ENCODE results near the gene TMX1.
A peak's percentile ranks its signal among the peaks of the same experiment; 100 is the strongest.

The TMX1 gene, protein sequence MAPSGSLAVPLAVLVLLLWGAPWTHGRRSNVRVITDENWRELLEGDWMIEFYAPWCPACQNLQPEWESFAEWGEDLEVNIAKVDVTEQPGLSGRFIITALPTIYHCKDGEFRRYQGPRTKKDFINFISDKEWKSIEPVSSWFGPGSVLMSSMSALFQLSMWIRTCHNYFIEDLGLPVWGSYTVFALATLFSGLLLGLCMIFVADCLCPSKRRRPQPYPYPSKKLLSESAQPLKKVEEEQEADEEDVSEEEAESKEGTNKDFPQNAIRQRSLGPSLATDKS

DNA sequence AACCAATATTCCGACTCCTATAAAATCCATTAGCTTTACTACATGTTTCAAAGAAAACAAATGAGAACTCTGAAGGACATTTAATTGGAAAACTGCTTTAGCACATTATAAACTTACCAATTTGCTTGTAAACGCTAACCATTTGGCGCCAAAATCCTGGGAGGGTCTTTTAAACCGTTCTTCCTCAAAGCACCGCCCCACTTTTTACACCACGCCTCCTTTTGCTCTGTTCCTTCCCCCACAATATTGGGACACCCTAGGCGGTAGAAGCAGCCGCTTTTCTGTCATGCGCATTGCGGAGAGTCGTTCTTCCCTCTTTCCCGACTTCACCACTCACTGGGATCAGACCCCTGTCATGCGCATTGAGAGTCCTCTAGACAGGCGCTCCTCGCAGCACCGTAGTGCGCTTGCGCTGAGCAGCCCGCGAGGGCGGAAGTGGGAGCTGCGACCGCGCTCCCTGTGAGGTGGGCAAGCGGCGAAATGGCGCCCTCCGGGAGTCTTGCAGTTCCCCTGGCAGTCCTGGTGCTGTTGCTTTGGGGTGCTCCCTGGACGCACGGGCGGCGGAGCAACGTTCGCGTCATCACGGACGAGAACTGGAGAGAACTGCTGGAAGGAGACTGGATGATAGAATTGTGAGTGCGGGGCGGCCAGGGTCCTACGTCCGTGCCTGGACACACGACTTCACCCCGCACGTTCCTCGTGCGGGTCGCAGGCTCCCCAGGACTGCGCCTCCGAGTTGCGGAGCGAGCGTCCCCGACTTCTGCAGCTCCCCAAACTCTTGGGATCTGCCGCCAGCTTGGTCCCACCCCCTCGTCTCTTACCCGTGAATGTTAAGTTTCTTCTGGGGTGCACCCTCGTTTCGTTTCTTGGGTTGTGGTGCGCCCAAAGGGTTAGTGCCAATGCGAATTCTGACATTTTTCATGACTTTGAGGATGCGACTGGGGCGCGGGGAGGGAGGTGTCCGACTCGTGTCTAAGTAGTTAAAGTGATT is at the start of gene TMX1:
TSS of gene TMX1 (plus strand) at position 435 of the 991 bp plus-strand sequence. CDS start at position 481, 46 bp downstream.
- peaks cover 14% of the 10 kb centered on the region for H3K36me3 ChIP-seq (ENCODE audit: low read length)
- peaks cover 8% of the 10 kb centered on the region; the same call in 1 of the 2 replicates for H4K20me1 ChIP-seq (ENCODE audit: low read depth, low read length)
- H3K27me3 ChIP-seq (ENCODE audit: low read length) = no peaks in the 10 kb centered on the region
- no peaks in the 10 kb centered on the region for H3K9me2 ChIP-seq (replicated peaks; ENCODE audit: insufficient read depth, low read length)
- H3K4me3 ChIP-seq (ENCODE audit: insufficient read depth, low read length, poor library complexity, severe bottlenecking) = peak within 1 kb of the TSS; percentile 77
- peak within 1 kb of the TSS; percentile 94 for H3K9ac ChIP-seq (ENCODE audit: low read length)
- peaks cover 51% of the 10 kb centered on the region for H3K79me2 ChIP-seq (ENCODE audit: insufficient read depth, low read length)
- TF ChIP-seq, protein P1, sequence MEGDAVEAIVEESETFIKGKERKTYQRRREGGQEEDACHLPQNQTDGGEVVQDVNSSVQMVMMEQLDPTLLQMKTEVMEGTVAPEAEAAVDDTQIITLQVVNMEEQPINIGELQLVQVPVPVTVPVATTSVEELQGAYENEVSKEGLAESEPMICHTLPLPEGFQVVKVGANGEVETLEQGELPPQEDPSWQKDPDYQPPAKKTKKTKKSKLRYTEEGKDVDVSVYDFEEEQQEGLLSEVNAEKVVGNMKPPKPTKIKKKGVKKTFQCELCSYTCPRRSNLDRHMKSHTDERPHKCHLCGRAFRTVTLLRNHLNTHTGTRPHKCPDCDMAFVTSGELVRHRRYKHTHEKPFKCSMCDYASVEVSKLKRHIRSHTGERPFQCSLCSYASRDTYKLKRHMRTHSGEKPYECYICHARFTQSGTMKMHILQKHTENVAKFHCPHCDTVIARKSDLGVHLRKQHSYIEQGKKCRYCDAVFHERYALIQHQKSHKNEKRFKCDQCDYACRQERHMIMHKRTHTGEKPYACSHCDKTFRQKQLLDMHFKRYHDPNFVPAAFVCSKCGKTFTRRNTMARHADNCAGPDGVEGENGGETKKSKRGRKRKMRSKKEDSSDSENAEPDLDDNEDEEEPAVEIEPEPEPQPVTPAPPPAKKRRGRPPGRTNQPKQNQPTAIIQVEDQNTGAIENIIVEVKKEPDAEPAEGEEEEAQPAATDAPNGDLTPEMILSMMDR (IDR thresholded peaks at IDR 0.05; ENCODE audit: insufficient read depth, low read length, poor library complexity, severe bottlenecking) = no peak
- TF ChIP-seq EZH2phosphoT487 (conservative IDR thresholded peaks at IDR 0.05; ENCODE audit: low read length) = no peak
- no peaks in the 10 kb centered on the region for H3K9me3 ChIP-seq (ENCODE audit: insufficient read depth, low read length)
- H3K27ac ChIP-seq (ENCODE audit: low read depth, low read length) = peak within 1 kb of the TSS; percentile 74
- H2AFZ ChIP-seq (ENCODE audit: low read depth, low read length, severe bottlenecking) = peak within 1 kb of the TSS; percentile 81
- H3K4me2 ChIP-seq (ENCODE audit: low read depth, low read length, poor library complexity, severe bottlenecking) = peak within 1 kb of the TSS; percentile 98
- peaks cover 5% of the 10 kb centered on the region; the same call in 1 of the 2 replicates for H3F3A ChIP-seq (ENCODE audit: insufficient read depth)

DNA sequence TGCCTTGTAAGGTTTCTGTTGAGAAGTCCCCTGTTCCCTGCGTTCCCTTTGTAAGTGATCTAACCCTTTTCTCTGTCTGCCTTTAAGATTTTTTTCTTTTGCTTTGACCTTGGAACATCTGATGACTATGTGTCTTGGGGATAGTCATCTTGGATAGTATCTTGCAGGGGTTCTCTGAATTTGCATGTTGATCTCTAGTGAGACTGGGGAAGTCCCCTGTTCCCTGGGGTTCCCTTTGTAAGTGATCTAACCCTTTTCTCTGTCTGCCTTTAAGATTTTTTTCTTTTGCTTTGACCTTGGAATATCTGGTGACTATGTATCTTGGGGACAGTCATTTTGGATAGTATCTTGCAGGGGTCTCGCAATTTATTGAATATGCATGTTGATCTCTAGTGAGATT is 38.2 kb upstream of the TMX1 start:
- Histone ChIP-seq H3K4me3 (ENCODE audit: insufficient read depth, low read length, poor library complexity, severe bottlenecking) (no peak overlapping the region), H2AFZ (ENCODE audit: low read depth, low read length, severe bottlenecking) (no peak overlapping the region), H3K79me2 (ENCODE audit: insufficient read depth, low read length) (no peaks in the 10 kb centered on the region), H3K36me3 (ENCODE audit: low read length) (no peaks in the 10 kb centered on the region), H3K9me3 (ENCODE audit: insufficient read depth, low read length) (no peaks in the 10 kb centered on the region), H3K27me3 (ENCODE audit: low read length) (no peaks in the 10 kb centered on the region), H3K27ac (ENCODE audit: low read depth, low read length) (no peak overlapping the region), H3K9ac (ENCODE audit: low read length) (no peak overlapping the region), H4K20me1 (ENCODE audit: low read depth, low read length) (no peaks in the 10 kb centered on the region), H3K9me2 (replicated peaks; ENCODE audit: insufficient read depth, low read length) (no peaks in the 10 kb centered on the region), H3K4me2 (ENCODE audit: low read depth, low read length, poor library complexity, severe bottlenecking) (no peak overlapping the region), H3F3A (ENCODE audit: insufficient read depth) (no peaks in the 10 kb centered on the region)
- TF ChIP-seq EZH2phosphoT487 (conservative IDR thresholded peaks at IDR 0.05; ENCODE audit: low read length) = no peak
- TF ChIP-seq, protein P1 (IDR thresholded peaks at IDR 0.05; ENCODE audit: insufficient read depth, low read length, poor library complexity, severe bottlenecking) = no peak

DNA sequence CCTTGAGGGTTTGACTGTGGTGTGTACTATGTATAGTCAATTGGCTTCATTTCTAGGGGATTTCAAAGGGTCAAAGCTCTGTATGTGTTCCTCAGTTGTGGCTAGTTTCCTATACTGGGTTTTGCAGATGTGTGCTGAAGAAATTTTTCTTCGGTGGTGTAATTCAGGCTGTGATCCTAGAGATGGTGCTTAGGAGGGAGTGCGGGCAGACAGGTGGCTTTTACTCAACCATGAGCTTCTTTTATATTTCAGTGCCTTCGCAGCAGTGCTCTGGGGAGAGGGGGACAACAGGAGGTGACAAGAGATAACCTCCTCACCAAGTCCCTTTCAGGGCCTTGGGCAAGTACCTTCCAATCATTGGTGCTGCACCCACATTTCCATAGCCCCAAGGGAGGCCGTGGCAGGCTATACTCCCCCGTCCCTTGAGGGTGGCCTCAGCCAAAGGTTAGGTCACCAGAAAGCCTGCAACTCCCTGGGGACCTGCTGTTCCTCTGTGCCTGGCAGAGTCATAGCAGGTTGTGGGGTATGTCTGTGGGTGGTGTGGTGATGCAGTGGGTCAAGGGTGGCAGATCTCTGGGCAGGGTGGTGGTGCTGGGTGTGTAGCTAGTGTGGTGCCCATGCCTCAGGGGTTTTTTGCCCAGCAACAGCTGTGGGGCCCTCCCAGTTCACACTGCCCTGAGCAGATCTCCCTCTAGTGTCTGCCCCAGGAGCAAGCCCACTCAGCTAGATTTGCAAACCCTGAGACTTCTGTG is 37.0 kb upstream of the TMX1 start:
- Histone ChIP-seq H3K9me2 (replicated peaks; ENCODE audit: insufficient read depth, low read length) (no peaks in the 10 kb centered on the region), H3K27me3 (ENCODE audit: low read length) (no peaks in the 10 kb centered on the region), H3K79me2 (ENCODE audit: insufficient read depth, low read length) (no peaks in the 10 kb centered on the region), H3K4me2 (ENCODE audit: low read depth, low read length, poor library complexity, severe bottlenecking) (no peak overlapping the region), H2AFZ (ENCODE audit: low read depth, low read length, severe bottlenecking) (no peak overlapping the region), H4K20me1 (ENCODE audit: low read depth, low read length) (no peaks in the 10 kb centered on the region), H3F3A (ENCODE audit: insufficient read depth) (no peaks in the 10 kb centered on the region), H3K4me3 (ENCODE audit: insufficient read depth, low read length, poor library complexity, severe bottlenecking) (no peak overlapping the region), H3K9me3 (ENCODE audit: insufficient read depth, low read length) (no peaks in the 10 kb centered on the region), H3K27ac (ENCODE audit: low read depth, low read length) (no peak overlapping the region), H3K36me3 (ENCODE audit: low read length) (no peaks in the 10 kb centered on the region), H3K9ac (ENCODE audit: low read length) (no peak overlapping the region)
- TF ChIP-seq, protein P1 (IDR thresholded peaks at IDR 0.05; ENCODE audit: insufficient read depth, low read length, poor library complexity, severe bottlenecking) = no peak
- TF ChIP-seq EZH2phosphoT487 (conservative IDR thresholded peaks at IDR 0.05; ENCODE audit: low read length) = no peak
